Tibial nerve (tissue), 3 donors: ENCODE measurements around the gene VSIG8.

Experiments
- CTCF ChIP-seq, 5 experiments: fragments of 200-600 bp in 3 of 5; fragments of 450-650 bp in 2 of 5; sonication (generic) in 3 of 5; IDR thresholded peaks; one replicate each; pipeline ENCODE4 v1.5.1; 2016 to 2019; ENCODE audit warnings: antibody characterized with exemption in 5 of 5, mild to moderate bottlenecking in 3 of 5, moderate library complexity in 2 of 5
- POLR2A ChIP-seq, 2 donors: fragments of 450-650 bp; IDR thresholded peaks; one replicate each; pipeline ENCODE4 v1.6.1; 2017; ENCODE audit warnings: antibody characterized with exemption in 2 of 2, mild to moderate bottlenecking in 2 of 2, moderate library complexity in 2 of 2

GRCh38 chr1:159891275-159892157 is 29.1 kb upstream of the VSIG8 start:
- TF ChIP-seq POLR2A (IDR thresholded peaks at IDR 0.05), result peak in 1 of 2 donors; percentile 17
- peak; percentile 86 to 98 (median 92) for TF ChIP-seq CTCF (IDR thresholded peaks at IDR 0.05)
